ENCODE results near the gene GAREM2. TPM values are rescaled to one million over a fixed set of nuclear protein-coding genes. Genes with fewer than 3 reads are reported as not detected.

Gene GAREM2
- polyA plus RNA-seq, 1 of the 3 experiments (the other 2 are of a cell fraction), result 3.7 TPM

DNA sequence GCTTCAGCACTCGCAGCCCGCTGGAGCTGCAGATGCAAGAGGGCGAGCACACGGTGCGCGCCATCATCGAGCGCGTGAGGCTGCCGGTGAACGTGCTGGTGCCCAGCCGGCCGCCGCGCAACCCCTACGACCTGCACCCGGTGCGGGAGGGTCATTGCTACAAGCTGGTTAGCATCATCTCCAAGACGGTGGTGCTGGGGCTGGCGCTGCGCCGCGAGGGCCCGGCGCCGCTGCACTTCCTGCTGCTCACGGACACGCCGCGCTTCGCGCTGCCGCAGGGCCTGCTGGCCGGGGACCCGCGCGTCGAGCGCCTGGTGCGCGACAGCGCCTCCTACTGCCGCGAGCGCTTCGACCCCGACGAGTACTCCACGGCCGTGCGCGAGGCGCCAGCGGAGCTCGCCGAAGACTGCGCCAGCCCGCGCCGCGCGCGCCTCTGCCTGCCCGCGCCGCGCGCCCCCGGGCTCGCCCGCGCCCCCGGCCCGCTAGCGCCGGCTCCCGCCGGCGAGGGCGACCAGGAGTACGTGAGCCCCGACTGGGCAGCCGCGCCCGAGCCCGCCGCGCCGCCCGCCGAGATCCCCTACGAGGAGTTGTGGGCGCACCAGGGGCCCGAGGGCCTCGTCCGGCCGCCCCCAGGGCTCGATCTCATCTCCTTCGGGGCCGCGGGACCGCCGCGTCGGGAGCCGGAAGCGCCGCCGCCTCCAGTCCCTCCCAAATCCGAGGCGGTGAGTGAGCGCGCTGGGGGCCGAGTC lies 11.8 kb downstream of the GAREM2 start:
- no peaks in the 10 kb centered on the region for H3K79me2 ChIP-seq (ENCODE audit: insufficient read depth)
- H3K4me3 ChIP-seq (ENCODE audit: low read depth in 2 of 2, low read length in 1 of 2), result no peak overlapping the region; a peak in 1 of 4 replicates
- no peaks in the 10 kb centered on the region for H4K20me1 ChIP-seq (ENCODE audit: insufficient read depth)
- no peak overlapping the region for H2AFZ ChIP-seq (ENCODE audit: low read depth)
- no peaks in the 10 kb centered on the region for H3K27me3 ChIP-seq (ENCODE audit: insufficient read depth)
- no peaks in the 10 kb centered on the region for H3K9me3 ChIP-seq
- H3K27ac ChIP-seq (ENCODE audit: low read depth in 2 of 2, low read length in 1 of 2), result no peak overlapping the region
- H3F3A ChIP-seq (replicated peaks; ENCODE audit: insufficient read depth), result no peaks in the 10 kb centered on the region
- no peaks in the 10 kb centered on the region for H3K9me2 ChIP-seq
- no peak overlapping the region for H3K9ac ChIP-seq
- TF ChIP-seq RXRA (IDR thresholded peaks at IDR 0.05; ENCODE audit: borderline replicate concordance, low read depth) (no peak), GABPA (IDR thresholded peaks at IDR 0.05; ENCODE audit: low read depth) (no peak), CHD2 (IDR thresholded peaks at IDR 0.05; ENCODE audit: low read length, partially characterized antibody) (no peak), EP300 (IDR thresholded peaks at IDR 0.05; ENCODE audit: borderline replicate concordance in 1 of 2, low read depth in 1 of 2, low read length in 1 of 2) (no peak), MXI1 (IDR thresholded peaks at IDR 0.05; ENCODE audit: low read depth, low read length) (no peak), MEF2A (IDR thresholded peaks at IDR 0.05; ENCODE audit: borderline replicate concordance, low read depth) (no peak), TAF1 (IDR thresholded peaks at IDR 0.05; ENCODE audit: borderline replicate concordance, low read depth, low read length) (no peak), SIN3A (IDR thresholded peaks at IDR 0.05; ENCODE audit: borderline replicate concordance, low read depth, low read length) (no peak), TCF12 (IDR thresholded peaks at IDR 0.05) (no peak), YY1 (IDR thresholded peaks at IDR 0.05; ENCODE audit: low read depth) (no peak), NRF1 (IDR thresholded peaks at IDR 0.05; ENCODE audit: low read depth, low read length) (no peak), JUND (IDR thresholded peaks at IDR 0.05) (no peak), FOSL2 (IDR thresholded peaks at IDR 0.05; ENCODE audit: borderline replicate concordance, low read depth) (no peak), RFX5 (IDR thresholded peaks at IDR 0.05; ENCODE audit: low read length) (no peak)
- TF ChIP-seq, protein P1, sequence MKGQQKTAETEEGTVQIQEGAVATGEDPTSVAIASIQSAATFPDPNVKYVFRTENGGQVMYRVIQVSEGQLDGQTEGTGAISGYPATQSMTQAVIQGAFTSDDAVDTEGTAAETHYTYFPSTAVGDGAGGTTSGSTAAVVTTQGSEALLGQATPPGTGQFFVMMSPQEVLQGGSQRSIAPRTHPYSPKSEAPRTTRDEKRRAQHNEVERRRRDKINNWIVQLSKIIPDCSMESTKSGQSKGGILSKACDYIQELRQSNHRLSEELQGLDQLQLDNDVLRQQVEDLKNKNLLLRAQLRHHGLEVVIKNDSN (IDR thresholded peaks at IDR 0.05; ENCODE audit: borderline replicate concordance, low read depth), result no peak
- TF ChIP-seq, protein P2, sequence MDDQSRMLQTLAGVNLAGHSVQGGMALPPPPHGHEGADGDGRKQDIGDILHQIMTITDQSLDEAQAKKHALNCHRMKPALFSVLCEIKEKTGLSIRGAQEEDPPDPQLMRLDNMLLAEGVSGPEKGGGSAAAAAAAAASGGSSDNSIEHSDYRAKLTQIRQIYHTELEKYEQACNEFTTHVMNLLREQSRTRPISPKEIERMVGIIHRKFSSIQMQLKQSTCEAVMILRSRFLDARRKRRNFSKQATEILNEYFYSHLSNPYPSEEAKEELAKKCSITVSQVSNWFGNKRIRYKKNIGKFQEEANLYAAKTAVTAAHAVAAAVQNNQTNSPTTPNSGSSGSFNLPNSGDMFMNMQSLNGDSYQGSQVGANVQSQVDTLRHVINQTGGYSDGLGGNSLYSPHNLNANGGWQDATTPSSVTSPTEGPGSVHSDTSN (IDR thresholded peaks at IDR 0.05), result no peak
- TF ChIP-seq, protein P3, sequence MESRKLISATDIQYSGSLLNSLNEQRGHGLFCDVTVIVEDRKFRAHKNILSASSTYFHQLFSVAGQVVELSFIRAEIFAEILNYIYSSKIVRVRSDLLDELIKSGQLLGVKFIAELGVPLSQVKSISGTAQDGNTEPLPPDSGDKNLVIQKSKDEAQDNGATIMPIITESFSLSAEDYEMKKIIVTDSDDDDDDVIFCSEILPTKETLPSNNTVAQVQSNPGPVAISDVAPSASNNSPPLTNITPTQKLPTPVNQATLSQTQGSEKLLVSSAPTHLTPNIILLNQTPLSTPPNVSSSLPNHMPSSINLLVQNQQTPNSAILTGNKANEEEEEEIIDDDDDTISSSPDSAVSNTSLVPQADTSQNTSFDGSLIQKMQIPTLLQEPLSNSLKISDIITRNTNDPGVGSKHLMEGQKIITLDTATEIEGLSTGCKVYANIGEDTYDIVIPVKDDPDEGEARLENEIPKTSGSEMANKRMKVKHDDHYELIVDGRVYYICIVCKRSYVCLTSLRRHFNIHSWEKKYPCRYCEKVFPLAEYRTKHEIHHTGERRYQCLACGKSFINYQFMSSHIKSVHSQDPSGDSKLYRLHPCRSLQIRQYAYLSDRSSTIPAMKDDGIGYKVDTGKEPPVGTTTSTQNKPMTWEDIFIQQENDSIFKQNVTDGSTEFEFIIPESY (IDR thresholded peaks at IDR 0.05; ENCODE audit: borderline replicate concordance, low read depth), result no peak
- H3K4me2 ChIP-seq, result no peak overlapping the region
- DNase-seq, result peak; percentile 35
- 87% methylated on average over 113 of the region's 114 CpGs for WGBS (ENCODE audit: low lambda C conversion rate)
- ChIA-PET POLR2A (interaction anchor here (0.6 kb wide), 1 partner anchor 9 kb away, joined by 3 read pairs; no protein-coding TSS in a partner anchor), CTCF (no interaction called here)
- H3K4me1 ChIP-seq (ENCODE audit: control insufficient read depth in 1 of 2, insufficient read depth in 2 of 2, low read depth in 1 of 2, low read length in 1 of 2), result no peaks in the 10 kb centered on the region; a peak in 1 of 4 replicates
- no peaks in the 10 kb centered on the region for H3K36me3 ChIP-seq (replicated peaks in 1 of 2; ENCODE audit: control insufficient read depth in 1 of 2, insufficient read depth in 2 of 2, low read length in 1 of 2)
